D721Med (cell line): ENCODE data around the gene EGFR.

Source experiments
- DNase-seq: peaks from one replicate; pipeline ENCODE4 v3.0.0; 2011; ENCODE audit warnings: low spot score; ENCODE audit not compliant: insufficient read length
- FAIRE-seq: peaks from 2 replicates; lab custom pipeline; 2011; peaks lifted over from hg19 to GRCh38; lab: Jason Lieb, UNC
- TF ChIP-seq, protein P1 (sequence below): IDR thresholded peaks from 2 replicates; pipeline ENCODE4 v1.5.1; 2012; ENCODE audit warnings: mild to moderate bottlenecking, control low read depth; ENCODE audit not compliant: insufficient read depth; ENCODE audit errors: missing control alignments

EGFR gene

DNA sequence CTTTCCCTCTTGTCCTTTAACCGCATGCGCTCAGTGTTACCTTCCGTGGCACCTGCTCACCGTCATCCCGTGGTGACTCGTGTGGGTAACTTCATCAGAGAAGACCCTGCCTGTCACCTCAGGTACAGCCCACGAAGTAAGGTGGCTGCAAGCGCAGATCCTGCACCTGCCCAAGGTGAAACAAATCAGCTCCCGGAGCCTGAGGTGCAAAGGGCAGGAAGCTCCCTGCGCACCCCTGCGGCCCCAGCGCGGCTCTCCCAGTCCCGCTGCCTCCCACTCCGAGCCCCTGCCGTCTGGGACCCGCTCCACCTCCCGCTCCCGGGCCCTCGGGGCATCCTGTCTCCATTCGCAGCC, 235.4 kb downstream of the EGFR start:
- TF ChIP-seq, protein P1, sequence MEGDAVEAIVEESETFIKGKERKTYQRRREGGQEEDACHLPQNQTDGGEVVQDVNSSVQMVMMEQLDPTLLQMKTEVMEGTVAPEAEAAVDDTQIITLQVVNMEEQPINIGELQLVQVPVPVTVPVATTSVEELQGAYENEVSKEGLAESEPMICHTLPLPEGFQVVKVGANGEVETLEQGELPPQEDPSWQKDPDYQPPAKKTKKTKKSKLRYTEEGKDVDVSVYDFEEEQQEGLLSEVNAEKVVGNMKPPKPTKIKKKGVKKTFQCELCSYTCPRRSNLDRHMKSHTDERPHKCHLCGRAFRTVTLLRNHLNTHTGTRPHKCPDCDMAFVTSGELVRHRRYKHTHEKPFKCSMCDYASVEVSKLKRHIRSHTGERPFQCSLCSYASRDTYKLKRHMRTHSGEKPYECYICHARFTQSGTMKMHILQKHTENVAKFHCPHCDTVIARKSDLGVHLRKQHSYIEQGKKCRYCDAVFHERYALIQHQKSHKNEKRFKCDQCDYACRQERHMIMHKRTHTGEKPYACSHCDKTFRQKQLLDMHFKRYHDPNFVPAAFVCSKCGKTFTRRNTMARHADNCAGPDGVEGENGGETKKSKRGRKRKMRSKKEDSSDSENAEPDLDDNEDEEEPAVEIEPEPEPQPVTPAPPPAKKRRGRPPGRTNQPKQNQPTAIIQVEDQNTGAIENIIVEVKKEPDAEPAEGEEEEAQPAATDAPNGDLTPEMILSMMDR = no peak
- FAIRE-seq (no peak), DNase-seq (no peak)

DNA sequence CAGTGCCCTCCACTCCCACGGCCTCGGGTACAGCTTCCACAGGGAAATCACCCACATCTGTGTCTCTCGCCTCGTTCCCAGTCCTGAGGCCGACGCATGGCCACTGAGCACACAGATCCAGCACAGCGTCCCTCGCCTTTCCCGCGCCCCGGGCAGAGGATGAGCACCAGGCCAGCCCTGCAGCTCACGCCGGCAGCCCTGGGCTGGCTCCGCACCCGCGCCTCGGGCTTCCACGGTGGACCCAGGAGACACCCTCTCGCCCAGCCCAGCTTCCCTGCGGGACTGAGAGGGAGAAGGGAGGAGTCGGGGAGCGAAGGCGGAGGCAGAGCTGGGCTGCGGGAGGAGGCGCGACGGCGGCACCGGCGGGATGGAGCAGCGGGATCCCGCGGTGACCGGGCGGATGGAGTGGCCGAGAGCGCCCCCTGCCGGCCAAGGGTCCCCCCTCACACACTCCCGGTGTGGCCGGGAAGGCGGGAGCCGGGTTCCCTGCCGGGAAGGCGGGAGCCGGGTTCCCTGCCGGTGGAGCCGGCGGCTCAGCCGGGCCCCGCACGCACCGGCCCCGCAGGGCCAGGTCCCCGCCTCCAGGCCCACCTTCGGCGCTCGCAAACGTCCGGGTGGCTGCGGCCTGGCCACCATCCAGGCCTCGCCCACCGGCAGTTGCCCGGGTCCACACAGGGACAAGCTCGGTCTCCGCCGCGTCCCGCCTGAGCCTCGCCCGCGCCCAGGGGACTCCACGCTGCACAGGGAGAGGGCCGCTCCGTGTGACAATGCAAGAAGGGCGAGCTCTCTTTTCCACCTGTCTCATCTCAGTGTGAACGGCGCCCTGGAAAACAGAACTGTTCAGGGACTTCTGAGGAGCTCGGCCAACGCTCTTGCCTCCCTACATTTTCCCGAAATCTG, 236.0 kb downstream of the EGFR start:
- peak; percentile 70 for DNase-seq
- TF ChIP-seq, protein P1 = peak; percentile 53
- no peak for FAIRE-seq

DNA sequence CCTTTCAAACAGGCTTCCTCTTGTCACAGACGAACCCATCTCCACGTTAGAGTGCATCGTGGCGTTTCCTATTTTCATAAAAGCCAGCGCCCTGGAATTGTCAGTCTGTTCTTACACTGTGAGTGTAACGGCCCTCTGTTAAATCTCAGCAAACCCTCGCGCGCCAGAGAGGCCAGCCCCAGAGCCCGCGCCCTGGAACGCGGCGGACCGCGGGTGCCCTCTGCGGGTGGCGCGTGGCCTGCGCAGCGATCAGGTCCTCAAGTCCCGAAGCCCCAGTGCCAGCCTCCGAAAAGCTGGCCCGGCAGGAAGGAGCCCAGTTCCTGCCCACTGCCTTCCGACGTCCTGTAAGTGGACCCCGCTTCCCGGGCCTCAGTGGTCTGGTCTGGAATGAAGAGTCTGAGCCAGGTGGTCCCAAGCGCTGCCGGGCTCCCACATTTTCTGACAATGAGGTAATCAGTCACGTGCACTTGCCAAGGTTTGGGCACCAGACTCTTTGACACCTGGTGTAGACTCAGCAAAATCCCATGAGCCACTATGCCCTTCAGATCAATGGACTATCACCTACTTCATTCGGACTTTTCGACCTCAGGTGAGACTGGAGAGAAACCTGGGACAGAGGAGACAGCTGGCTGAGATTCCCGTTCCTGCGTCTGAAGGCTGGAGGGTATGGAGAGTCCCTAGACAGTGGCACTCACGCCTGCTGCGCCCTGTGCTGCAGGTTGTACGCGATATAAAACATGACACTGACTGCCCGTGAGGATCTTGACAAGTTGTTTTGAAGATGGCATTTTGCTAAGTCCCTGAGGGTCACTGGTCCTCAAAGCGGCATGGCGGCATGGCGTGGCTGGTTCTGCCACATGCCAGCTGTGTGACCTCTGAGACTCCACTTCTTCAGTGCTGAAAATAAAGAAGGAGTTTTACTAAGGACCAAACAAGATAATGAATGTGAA, 237.0 kb downstream of the EGFR start:
- TF ChIP-seq, protein P1 = peak; percentile 60
- no peak for FAIRE-seq
- DNase-seq = peak; percentile 44

DNA sequence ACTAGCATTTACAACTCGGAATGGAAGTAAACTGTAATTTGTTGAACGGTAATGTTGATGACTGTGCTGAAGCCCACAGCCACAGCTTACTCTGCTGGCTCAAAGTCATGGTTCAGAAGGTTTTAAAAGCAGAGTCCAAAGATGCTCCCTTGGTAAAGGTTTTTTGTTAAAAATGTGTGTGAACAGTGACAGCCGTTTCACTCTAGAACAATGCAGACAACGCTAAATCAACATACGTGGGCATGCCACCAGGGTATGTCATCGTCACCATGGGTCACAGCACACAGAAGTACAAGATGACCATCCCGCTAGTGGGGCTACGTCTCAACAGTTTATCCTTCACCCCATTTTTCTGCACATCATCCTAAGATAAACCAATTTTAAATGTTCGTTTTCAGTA, 239.8 kb downstream of the EGFR start:
- FAIRE-seq = no peak
- no peak for DNase-seq
- TF ChIP-seq, protein P1 = no peak

DNA sequence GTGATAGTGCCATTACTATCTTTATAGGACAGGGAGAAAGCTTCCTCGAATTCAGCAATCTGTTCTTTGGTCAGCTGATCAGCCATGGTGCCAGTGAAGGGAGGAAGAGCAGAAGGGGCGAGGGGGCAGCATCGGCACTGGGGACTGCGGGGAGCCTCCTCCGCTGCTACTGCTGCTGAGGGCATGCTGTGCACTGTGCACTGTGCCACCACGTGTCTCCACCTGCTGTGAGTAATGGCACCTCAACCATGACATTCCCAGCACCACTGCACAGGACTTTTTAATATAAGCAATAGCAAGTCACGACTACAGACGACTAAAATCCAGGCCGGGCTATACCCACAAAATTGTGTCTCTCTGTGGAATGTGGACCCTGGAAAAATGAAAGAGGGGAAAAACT, 241.4 kb downstream of the EGFR start:
- TF ChIP-seq, protein P1 = no peak
- DNase-seq (no peak), FAIRE-seq (no peak)

DNA sequence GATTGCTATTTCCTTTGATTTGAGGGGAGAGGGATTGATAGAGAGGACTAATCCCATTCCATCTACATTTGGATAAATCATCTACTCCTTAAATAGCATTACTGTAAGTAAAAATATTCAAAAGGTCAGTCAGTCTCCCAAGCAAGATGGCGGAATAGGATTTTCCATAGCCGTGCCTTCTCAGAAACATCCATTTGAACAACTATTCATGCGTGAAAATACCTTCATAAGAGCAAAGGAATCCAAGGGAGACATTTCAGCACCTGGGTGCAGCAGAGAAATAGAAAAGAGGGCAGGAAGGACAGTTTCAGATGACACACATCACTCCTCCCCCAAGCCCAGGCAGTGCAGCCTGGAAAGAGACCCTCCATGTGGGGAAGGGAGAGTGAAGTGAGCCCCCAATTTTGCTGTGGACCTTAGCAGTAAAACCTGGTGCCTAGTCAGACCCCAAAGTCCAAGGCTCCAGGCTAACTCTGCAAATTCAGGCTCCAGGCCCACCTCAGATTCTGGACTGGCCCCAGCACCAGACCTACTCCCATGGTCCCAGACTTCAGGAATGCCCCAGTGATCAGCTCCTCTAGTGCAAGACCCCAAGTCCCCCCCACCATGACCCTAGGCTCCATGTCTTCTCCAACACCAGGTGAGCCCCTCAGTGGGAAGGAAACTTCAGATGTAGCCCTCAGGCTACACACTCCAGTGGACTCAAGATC, 242.0 kb downstream of the EGFR start:
- TF ChIP-seq, protein P1 = no peak
- FAIRE-seq = no peak
- no peak for DNase-seq
